ENCODE measurements around the gene TM9SF1.

TM9SF1 gene

GRCh38 chr14:24164518-24164991 is 30.7 kb downstream of the TM9SF1 start:
- Histone ChIP-seq H3K23ac (ENCODE audit: low read length) (no peak overlapping the region), H3K27ac (ENCODE audit: low read depth, low read length) (no peak overlapping the region), H3K79me2 (ENCODE audit: control insufficient read depth, insufficient read depth, low read length) (no peaks in the 10 kb centered on the region), H4K5ac (ENCODE audit: low read length) (no peak overlapping the region), H3K4me3 (ENCODE audit: low read length) (no peak overlapping the region), H3K56ac (ENCODE audit: low read length) (no peak overlapping the region), H3K4me1 (ENCODE audit: control insufficient read depth, low read depth, low read length) (peaks cover 5% of the 10 kb centered on the region), H3K27me3 (ENCODE audit: insufficient read depth, low read length, poor library complexity) (no peaks in the 10 kb centered on the region), H3K9ac (ENCODE audit: low read length) (no peak overlapping the region), H3K79me1 (ENCODE audit: low read length) (peaks cover 2% of the 10 kb centered on the region), H2AK5ac (ENCODE audit: low read length) (no peak overlapping the region), H3K18ac (ENCODE audit: low read length) (no peak overlapping the region), H3K36me3 (ENCODE audit: control insufficient read depth, insufficient read depth, low read length) (peaks cover 11% of the 10 kb centered on the region), H2BK5ac (ENCODE audit: low read length) (no peak overlapping the region), H3K4me2 (ENCODE audit: low read length) (no peak overlapping the region), H3K4ac (ENCODE audit: low read depth, low read length) (no peak overlapping the region), H4K8ac (ENCODE audit: low read depth, low read length) (no peak overlapping the region), H2BK15ac (replicated peaks; ENCODE audit: low read depth) (no peak overlapping the region), H2BK120ac (ENCODE audit: low read depth, low read length) (no peak overlapping the region)
- no CpG with 5 or more reads among the region's 14 CpGs for WGBS (ENCODE audit: extremely low coverage, insufficient coverage, low lambda C conversion rate)
- no peak for DNase-seq

GRCh38 chr14:24162093-24162492 is 33.1 kb downstream of the TM9SF1 start:
- Histone ChIP-seq H3K79me1 (ENCODE audit: low read length) (peaks cover 2% of the 10 kb centered on the region), H3K56ac (ENCODE audit: low read length) (peak overlapping the region; percentile 67), H3K9ac (ENCODE audit: low read length) (peak overlapping the region; percentile 74), H3K27me3 (ENCODE audit: insufficient read depth, low read length, poor library complexity) (no peaks in the 10 kb centered on the region), H2BK15ac (replicated peaks; ENCODE audit: low read depth) (no peak overlapping the region), H3K18ac (ENCODE audit: low read length) (no peak overlapping the region), H3K36me3 (ENCODE audit: control insufficient read depth, insufficient read depth, low read length) (peaks cover 18% of the 10 kb centered on the region), H3K4me2 (ENCODE audit: low read length) (no peak overlapping the region), H3K27ac (ENCODE audit: low read depth, low read length) (no peak overlapping the region), H3K4ac (ENCODE audit: low read depth, low read length) (no peak overlapping the region), H3K4me1 (ENCODE audit: control insufficient read depth, low read depth, low read length) (peaks cover 5% of the 10 kb centered on the region), H3K79me2 (ENCODE audit: control insufficient read depth, insufficient read depth, low read length) (no peaks in the 10 kb centered on the region), H2BK120ac (ENCODE audit: low read depth, low read length) (no peak overlapping the region), H2AK5ac (ENCODE audit: low read length) (no peak overlapping the region), H2BK5ac (ENCODE audit: low read length) (no peak overlapping the region), H4K5ac (ENCODE audit: low read length) (no peak overlapping the region), H3K23ac (ENCODE audit: low read length) (no peak overlapping the region), H4K8ac (ENCODE audit: low read depth, low read length) (no peak overlapping the region), H3K4me3 (ENCODE audit: low read length) (no peak overlapping the region)
- no CpG with 5 or more reads among the region's 8 CpGs for WGBS (ENCODE audit: extremely low coverage, insufficient coverage, low lambda C conversion rate)
- DNase-seq, result no peak

DNA sequence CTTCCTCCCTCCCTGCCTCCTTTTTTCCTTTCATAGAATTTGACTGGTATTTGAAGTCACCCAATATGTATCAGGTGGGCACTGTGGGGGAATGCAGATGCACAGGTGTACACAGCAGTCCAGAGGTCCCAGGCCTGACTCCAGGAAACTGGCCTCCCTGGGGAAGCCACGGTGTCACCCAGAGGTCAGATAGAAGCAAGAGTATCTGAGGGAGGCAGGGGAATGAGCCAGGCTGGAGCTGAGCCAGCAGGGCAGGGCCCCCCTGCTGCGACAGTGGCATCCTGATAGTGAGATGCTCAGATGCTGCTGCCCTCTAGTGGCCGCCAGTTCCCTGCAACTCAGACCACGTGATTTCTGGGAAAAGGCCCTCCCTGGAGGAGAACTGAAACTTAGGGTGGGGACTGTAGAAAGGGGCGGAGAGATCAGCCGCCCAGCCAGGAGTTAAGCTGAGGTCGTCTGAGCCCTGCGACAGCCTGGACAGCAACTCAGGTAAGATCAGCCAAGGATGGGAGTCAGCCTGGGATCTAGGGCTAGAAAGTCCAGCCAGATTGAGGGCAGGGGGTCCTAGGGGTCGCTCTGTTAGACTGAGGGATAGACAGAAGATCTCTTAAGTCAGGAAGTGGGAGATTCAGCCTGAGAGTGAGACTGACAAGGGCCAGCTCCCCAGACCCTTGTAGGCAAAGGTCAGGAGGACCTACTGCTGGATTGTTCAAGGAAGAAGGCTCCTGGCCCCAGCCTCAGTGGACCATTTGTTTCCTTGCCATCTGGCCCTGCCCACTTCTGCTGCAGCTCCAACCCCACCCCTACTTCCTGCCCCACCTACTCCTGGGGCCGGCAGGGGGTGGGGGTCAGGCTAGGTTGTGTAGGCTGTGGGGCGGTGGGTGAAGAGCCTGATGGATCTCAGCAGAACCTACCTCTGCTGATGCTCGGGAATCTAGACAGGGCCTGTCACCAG is 34.1 kb downstream of the TM9SF1 start, which contains the start of gene IRF9:
TSS of gene IRF9 (plus strand) at position 416 of the 955 bp plus-strand sequence. CDS start 880 bp downstream, outside the sequence.
- peak within 1 kb of the TSS; percentile 44 for H3K4ac ChIP-seq (ENCODE audit: low read depth, low read length)
- H3K56ac ChIP-seq (ENCODE audit: low read length), result peak within 1 kb of the TSS; percentile 93
- H3K9ac ChIP-seq (ENCODE audit: low read length), result peak within 1 kb of the TSS; percentile 74
- H3K23ac ChIP-seq (ENCODE audit: low read length), result no peak within 1 kb of the TSS
- no peak within 1 kb of the TSS for H3K18ac ChIP-seq (ENCODE audit: low read length)
- peaks cover 2% of the 10 kb centered on the region for H3K79me1 ChIP-seq (ENCODE audit: low read length)
- peak; percentile 98 for DNase-seq
- WGBS (ENCODE audit: extremely low coverage, insufficient coverage, low lambda C conversion rate), result no CpG with 5 or more reads among the region's 12 CpGs
- H2AK5ac ChIP-seq (ENCODE audit: low read length), result peak within 1 kb of the TSS; percentile 93
- no peak within 1 kb of the TSS for H3K27ac ChIP-seq (ENCODE audit: low read depth, low read length)
- no peak within 1 kb of the TSS for H4K5ac ChIP-seq (ENCODE audit: low read length)
- H2BK15ac ChIP-seq (replicated peaks; ENCODE audit: low read depth), result no peak within 1 kb of the TSS
- no peak within 1 kb of the TSS for H2BK120ac ChIP-seq (ENCODE audit: low read depth, low read length)
- H3K4me3 ChIP-seq (ENCODE audit: low read length), result no peak within 1 kb of the TSS
- no peaks in the 10 kb centered on the region for H3K27me3 ChIP-seq (ENCODE audit: insufficient read depth, low read length, poor library complexity)
- no peak within 1 kb of the TSS for H4K8ac ChIP-seq (ENCODE audit: low read depth, low read length)
- H2BK5ac ChIP-seq (ENCODE audit: low read length), result peak within 1 kb of the TSS; percentile 39
- H3K79me2 ChIP-seq (ENCODE audit: control insufficient read depth, insufficient read depth, low read length), result no peaks in the 10 kb centered on the region
- H3K4me1 ChIP-seq (ENCODE audit: control insufficient read depth, low read depth, low read length), result peaks cover 5% of the 10 kb centered on the region
- peak within 1 kb of the TSS; percentile 38 for H3K4me2 ChIP-seq (ENCODE audit: low read length)
- H3K36me3 ChIP-seq (ENCODE audit: control insufficient read depth, insufficient read depth, low read length), result peaks cover 22% of the 10 kb centered on the region

GRCh38 chr14:24160499-24160849 is 34.8 kb downstream of the TM9SF1 start:
- Histone ChIP-seq H3K9ac (ENCODE audit: low read length) (no peak overlapping the region), H3K4me2 (ENCODE audit: low read length) (no peak overlapping the region), H2AK5ac (ENCODE audit: low read length) (no peak overlapping the region), H4K8ac (ENCODE audit: low read depth, low read length) (no peak overlapping the region), H3K56ac (ENCODE audit: low read length) (no peak overlapping the region), H2BK15ac (replicated peaks; ENCODE audit: low read depth) (no peak overlapping the region), H3K4me3 (ENCODE audit: low read length) (no peak overlapping the region), H3K36me3 (ENCODE audit: control insufficient read depth, insufficient read depth, low read length) (peaks cover 26% of the 10 kb centered on the region), H3K79me2 (ENCODE audit: control insufficient read depth, insufficient read depth, low read length) (no peaks in the 10 kb centered on the region), H3K27ac (ENCODE audit: low read depth, low read length) (no peak overlapping the region), H2BK120ac (ENCODE audit: low read depth, low read length) (no peak overlapping the region), H3K27me3 (ENCODE audit: insufficient read depth, low read length, poor library complexity) (no peaks in the 10 kb centered on the region), H3K23ac (ENCODE audit: low read length) (no peak overlapping the region), H3K79me1 (ENCODE audit: low read length) (peaks cover 2% of the 10 kb centered on the region), H4K5ac (ENCODE audit: low read length) (no peak overlapping the region), H3K4ac (ENCODE audit: low read depth, low read length) (no peak overlapping the region), H3K4me1 (ENCODE audit: control insufficient read depth, low read depth, low read length) (peaks cover 5% of the 10 kb centered on the region), H2BK5ac (ENCODE audit: low read length) (no peak overlapping the region), H3K18ac (ENCODE audit: low read length) (no peak overlapping the region)
- no peak for DNase-seq
- WGBS (ENCODE audit: extremely low coverage, insufficient coverage, low lambda C conversion rate), result no CpG with 5 or more reads among the region's 4 CpGs

DNA sequence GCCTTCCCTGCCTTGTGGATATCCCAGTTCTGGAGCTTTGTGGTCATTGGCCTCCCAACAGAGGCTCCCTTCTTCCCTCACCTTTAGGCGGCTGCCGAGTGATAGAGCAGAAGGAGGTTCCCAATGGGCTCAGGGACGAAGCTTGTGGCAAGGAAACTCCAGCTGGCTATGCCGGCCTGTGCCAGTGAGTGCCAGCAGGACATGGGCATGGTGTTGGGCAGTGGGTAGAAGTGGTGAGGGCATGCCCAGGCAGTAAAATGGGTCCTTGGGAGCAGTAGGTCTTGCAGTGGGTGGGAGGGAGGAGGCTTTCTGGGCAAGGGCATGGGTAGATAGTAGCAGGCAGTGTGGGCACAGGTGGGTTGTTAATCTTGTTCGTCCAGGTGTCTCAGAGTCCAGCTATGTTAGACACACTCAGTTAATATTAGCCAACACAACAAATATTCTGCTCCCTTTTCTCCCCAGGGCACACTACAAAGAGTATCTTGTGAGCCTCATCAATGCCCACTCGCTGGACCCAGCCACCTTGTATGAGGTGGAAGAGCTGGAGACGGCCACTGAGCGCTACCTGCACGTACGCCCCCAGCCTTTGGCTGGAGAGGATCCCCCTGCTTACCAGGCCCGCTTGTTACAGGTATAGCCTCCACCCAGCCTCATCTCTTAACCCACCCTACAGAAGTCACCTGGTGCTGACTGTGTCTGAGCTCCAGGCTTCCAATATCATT is 35.3 kb downstream of the TM9SF1 start:
- Histone ChIP-seq H2BK15ac (replicated peaks; ENCODE audit: low read depth) (no peak overlapping the region), H2BK5ac (ENCODE audit: low read length) (no peak overlapping the region), H2AK5ac (ENCODE audit: low read length) (no peak overlapping the region), H2BK120ac (ENCODE audit: low read depth, low read length) (no peak overlapping the region), H3K56ac (ENCODE audit: low read length) (no peak overlapping the region), H3K27me3 (ENCODE audit: insufficient read depth, low read length, poor library complexity) (no peaks in the 10 kb centered on the region), H3K79me2 (ENCODE audit: control insufficient read depth, insufficient read depth, low read length) (no peaks in the 10 kb centered on the region), H3K4ac (ENCODE audit: low read depth, low read length) (no peak overlapping the region), H3K36me3 (ENCODE audit: control insufficient read depth, insufficient read depth, low read length) (peaks cover 27% of the 10 kb centered on the region), H3K27ac (ENCODE audit: low read depth, low read length) (no peak overlapping the region), H3K4me1 (ENCODE audit: control insufficient read depth, low read depth, low read length) (peaks cover 5% of the 10 kb centered on the region), H3K9ac (ENCODE audit: low read length) (no peak overlapping the region), H3K4me3 (ENCODE audit: low read length) (no peak overlapping the region), H3K4me2 (ENCODE audit: low read length) (no peak overlapping the region), H3K23ac (ENCODE audit: low read length) (no peak overlapping the region), H4K5ac (ENCODE audit: low read length) (no peak overlapping the region), H3K79me1 (ENCODE audit: low read length) (peaks cover 2% of the 10 kb centered on the region), H4K8ac (ENCODE audit: low read depth, low read length) (no peak overlapping the region), H3K18ac (ENCODE audit: low read length) (no peak overlapping the region)
- DNase-seq, result no peak
- WGBS (ENCODE audit: extremely low coverage, insufficient coverage, low lambda C conversion rate), result no CpG with 5 or more reads among the region's 11 CpGs
